GM18499 (cell line): ENCODE results near the gene PRKN.

Source experiments
- ATAC-seq: cut with Tn5 transposase; IDR thresholded peaks from one replicate; pipeline ENCODE4 v1.9.1; 2021; ENCODE audit warnings: moderate number of reproducible peaks; ENCODE audit not compliant: insufficient read depth, unreplicated experiment

PRKN gene

GRCh38 chr6:162219266-162219665, 508.3 kb downstream of the PRKN start:
- ATAC-seq = no peak

GRCh38 chr6:162217811-162218493, 509.6 kb downstream of the PRKN start:
- ATAC-seq = no peak

DNA sequence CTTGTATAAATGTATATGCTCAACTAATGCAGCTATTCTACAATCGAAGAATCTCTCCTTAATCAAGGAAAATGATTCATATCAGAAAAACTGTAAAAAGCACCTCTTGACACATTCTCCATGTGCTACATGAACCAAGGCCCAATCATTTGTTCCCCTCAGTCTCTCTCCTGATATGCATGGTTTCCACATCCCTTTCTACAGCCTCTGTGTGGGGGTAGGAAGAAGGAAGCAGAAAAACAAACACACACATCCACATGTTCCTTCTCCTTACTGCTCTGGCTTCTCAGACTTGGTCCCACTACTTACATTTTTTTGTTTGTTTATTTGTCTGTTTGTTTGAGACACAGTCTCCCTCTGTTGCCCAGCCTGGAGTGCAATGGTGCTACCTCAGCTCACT, 510.5 kb downstream of the PRKN start:
- no peak for ATAC-seq

DNA sequence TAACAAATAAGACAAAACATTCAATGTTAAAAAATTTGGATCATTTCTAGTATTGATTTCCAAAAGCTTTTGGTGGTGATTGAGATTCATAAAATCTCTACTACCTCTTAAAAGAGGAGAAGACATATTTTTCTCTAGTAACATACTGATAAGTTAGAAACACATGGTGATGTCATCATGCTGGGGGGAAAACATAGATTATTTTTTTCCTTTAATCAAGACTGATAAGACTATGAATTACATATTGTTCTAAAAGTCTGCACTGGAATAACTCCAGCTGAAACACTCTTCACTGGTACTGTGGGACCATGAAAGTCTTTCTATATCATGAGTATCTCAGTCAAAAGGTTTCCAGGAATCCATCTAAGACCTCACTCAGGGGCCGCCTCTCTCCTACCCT, 515.8 kb downstream of the PRKN start:
- no peak for ATAC-seq

GRCh38 chr6:162211022-162211421, 516.5 kb downstream of the PRKN start:
- no peak for ATAC-seq

GRCh38 chr6:162203287-162203686, 524.3 kb downstream of the PRKN start:
- ATAC-seq = no peak

DNA sequence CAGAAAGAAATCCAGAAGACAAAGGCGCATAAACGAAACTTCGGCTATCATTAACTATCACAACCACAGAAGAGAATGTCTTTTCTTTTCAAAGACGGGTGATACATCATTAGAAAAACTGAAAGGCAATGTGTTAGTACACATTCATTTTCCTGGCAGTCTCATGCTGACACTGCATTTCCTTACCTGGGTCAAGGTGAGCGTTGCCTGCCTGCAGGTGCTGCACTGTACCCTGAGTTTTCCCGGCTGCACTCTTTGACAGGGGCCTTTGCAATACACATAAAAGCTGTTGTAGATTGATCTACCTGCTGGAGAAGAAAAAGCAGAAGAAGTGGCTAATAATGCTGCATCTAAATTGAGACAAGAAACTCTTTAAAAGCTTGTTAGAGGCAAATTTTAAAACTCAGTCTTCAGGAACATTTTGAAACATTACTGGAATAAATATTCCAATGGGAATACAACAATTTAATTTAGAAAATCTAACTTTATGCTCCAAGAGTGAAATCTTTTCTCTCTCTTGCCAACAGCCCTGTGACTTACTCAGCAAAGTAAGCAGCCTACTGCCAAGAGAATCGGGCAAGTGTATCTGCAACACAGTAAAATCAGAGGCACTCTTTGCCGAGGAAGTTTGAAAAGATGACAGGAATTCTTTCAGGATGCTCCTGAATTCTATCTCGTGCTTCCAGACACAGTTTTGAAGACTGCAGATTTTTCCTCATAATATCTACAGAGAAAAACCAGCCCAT, 526.4 kb downstream of the PRKN start:
- ATAC-seq = no peak

- ATAC-seq = no peak
These were observed 527.5 kb downstream of the PRKN start for GRCh38 chr6:162200041-162200440.

- no peak for ATAC-seq
These were observed 528.6 kb downstream of the PRKN start for GRCh38 chr6:162198925-162199324.

DNA sequence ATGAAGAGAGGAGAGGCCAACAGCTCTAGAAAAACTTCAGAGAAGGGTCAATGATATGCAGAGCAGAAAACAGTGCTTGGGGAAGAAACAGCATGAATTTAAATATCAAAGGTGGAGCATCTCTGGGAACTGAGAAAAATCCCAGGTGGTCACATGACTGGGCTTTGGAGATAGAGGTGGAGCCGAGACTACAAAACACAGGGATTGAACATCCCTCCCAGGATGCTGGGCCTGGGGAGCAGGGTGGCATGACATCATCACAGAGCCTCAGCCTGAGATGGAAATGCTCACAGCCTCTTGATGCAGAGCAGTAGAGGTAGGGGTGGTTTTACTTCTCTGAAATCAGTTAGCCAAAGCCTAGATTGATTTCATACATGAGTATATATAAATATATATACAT, 529.5 kb downstream of the PRKN start:
- ATAC-seq = no peak

DNA sequence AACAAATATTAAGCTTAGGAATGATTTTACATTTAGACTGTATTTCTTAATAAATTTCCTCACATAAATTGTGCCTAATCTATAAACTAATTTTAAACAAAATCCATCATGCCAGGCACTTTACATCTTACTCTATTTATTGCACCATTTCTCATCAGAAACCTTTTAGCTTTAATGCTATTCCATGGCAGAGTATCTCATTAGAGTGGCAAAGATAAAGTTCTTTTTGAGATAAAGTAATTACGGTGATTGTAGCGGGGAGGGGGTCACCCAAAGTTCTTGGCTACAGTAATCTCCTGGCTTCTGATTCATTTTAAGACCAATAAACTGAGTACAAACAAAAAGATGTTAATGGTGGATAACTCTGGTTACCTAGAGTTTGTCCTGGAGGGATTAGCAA, 532.1 kb downstream of the PRKN start:
- no peak for ATAC-seq

GRCh38 chr6:162190981-162191380, 536.6 kb downstream of the PRKN start:
- ATAC-seq = no peak

DNA sequence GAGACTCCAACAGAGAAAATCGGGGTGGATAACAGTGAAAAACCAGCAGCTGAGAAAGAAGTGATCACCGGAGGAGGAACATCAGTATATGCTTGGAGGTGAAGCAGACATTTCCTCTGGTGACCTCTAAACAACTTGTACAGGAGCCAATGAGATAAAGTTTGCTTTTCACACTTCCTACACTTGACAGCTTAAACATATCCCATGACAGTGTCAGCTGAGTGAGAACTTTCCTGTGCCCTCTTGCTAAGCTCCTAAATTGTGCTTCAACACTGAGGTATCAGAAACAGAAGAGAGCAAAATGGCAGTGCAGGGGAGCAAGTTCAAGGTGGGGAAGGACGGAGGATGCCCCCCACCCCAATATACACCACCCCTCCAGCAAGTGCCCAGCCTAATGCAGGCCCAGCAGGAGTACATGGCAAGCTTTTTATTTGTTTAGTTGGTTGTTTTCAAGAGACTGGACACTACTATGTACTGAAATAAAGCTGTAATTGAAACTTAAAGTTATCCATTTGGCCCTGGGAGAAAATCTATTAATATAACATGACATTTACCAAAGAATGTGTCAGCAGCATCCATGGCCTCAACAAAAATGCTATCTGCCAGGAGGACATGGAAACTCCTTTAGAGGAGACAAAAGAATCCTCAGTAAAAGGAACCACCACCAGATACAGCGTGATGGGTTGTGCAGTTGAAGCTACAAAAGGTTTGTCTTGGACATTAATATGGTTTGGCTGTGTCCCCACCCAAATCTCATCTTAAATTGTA, 540.2 kb downstream of the PRKN start:
- ATAC-seq = no peak

- no peak for ATAC-seq
These were observed 543.1 kb downstream of the PRKN start for GRCh38 chr6:162184465-162184864.

GRCh38 chr6:162181741-162182401, 545.7 kb downstream of the PRKN start:
- no peak for ATAC-seq

DNA sequence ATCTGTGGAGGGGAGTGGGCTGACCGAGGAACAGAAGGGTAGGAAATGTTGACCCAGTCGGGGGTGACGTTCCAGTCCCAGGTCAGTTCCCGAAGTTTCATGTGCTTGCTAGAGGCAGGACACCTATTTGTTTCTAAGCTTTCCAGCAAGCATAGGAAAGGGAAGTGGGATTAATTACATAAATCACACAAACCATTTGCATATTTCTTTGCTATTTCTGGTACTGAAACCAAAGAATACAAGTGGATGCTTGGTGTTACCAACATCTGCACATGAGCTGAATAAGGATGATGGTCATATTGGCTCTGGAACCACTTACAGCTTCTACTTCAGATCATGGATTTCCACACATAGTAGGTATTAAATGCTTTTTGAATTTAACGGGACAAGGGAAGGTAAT, 546.5 kb downstream of the PRKN start:
- ATAC-seq = no peak

DNA sequence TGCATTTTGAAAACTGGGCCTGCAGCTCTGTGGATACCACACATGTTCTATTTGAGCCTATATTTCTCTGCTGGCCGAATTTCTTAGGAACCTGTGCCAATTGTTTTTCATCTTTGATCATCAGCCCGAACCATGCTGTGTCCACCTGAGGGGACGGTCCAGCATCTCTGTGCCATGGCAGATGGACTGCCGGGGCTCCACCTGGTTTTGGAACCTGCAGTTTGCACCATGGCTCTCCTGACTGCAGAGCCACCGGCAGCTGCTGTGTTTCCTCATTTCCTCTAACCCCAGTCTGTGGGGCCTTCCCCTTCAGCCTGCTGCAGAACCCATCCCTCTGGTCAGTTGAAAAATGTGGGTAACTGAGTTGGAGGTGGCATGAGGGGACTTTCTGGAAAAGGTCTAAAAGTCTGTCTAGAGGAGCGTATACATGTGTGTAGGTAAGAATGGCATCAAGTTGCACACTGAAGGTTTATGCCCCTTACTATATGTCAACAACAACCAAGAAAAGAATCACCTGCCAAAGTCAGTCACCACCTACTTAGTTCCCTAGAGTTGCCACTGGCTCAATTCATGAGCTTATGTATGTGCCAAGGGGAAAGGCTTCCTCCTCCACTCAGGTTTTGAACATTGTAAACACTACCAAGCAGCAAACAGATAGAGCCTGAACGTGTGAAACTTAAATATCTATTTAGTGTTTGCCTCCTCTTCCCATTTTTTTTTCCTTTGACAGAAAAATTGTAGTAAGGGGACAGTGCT, 548.2 kb downstream of the PRKN start:
- ATAC-seq = no peak

DNA sequence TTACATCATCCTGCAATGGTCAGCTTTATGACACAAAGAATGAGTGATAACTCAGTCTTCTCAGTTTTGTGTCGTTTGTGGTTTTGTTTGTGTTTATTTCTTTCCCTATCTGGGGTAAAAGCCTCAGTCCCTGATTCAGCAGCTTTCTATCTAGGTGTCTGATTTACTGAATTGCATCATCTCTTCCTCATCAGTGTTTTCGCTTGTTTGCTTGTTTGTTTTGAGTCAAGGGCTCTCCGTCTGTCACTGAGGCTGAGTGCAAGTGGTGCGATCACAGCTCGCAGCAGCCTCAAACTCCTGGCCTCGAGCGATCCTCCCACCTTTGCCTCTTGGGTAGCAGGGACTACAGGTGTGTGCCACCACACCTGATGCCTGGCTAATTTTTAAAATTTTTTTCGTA, 548.9 kb downstream of the PRKN start:
- ATAC-seq = no peak

DNA sequence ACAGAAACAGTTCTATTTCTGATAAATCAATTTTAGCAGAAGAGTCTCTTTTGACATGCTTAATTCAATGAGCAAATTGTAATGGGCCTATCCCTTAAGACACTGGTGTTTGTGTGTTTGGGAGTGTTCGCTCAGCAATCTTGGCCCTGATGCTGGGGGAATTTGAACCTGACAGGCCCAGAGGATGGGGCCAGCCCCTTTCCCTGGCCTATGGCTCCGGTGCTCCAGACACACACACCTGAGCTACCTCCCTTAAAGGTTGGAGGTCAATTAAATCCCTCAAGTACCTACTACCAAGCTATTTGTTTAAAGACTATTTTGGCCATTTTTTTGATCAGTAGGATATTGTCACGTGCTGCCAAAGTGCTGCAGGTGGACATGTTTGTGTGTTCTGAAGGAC, 549.3 kb downstream of the PRKN start:
- no peak for ATAC-seq

GRCh38 chr6:162177746-162178145, 549.8 kb downstream of the PRKN start:
- no peak for ATAC-seq
